NCI-H774 (cell line): ENCODE data around the gene PARVA.

ENCODE experiments used
- DNase-seq: peaks from one replicate; lab custom pipeline; 2025; lab: John Stamatoyannopoulos, UW

The PARVA gene

DNA sequence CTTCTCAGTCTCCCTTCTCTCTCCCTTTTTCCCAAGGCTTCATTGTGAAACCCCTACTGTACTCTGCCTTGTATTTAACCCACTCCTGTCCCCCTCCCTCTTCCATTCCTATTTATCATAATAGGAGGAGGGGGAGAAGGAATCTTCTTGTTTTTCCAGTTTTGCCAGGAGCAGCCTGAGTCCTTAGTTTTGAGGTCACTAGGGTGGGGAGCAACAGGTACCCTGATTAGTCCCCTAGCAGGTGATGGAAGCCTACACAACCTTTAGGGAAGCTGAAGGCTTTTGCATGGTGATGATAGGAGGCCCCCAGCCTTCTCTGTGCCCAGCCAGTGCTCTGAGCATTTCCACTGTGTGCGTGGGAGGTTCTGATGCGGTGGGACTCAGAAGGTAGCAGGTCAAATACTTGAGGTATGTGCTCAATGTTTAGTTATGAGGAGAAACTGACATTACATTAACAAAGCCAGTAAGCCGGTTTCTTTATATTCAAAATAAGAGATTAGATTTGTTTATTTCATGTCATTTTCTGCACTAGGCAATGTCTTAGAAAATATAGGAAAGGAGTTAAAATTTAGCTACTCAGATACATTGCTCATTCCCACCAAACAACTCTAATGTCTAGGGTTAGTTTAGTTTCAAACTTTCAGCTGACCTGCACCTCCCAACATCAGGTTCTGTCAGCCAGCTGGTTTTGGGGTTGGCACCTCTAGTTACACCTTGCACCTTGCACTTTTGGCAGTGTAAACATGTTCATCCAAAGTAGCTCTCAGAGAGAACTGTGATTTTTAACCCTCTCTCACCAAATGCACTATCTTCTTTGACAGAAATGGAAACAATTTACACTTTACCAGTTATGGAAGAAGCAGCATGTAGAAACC, 26.0 kb downstream of the PARVA start:
- DNase-seq: no peak

DNA sequence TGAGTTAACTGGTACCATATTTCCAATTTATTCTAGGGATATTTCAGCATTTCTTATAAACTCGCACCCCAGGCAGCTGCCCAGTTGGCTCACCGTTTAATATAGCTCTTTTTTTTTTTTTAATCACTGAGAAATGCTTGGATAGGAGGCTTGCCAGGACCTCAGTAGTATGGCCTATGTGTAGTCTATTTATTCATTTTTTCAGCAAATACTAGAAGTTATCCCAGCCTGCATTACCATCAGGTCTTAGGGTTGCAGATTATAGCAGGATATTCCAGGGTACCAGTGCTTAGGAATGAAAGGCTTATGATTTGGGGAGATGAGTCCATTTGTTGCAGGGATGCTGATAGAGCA, 26.6 kb downstream of the PARVA start:
- DNase-seq: no peak

DNA sequence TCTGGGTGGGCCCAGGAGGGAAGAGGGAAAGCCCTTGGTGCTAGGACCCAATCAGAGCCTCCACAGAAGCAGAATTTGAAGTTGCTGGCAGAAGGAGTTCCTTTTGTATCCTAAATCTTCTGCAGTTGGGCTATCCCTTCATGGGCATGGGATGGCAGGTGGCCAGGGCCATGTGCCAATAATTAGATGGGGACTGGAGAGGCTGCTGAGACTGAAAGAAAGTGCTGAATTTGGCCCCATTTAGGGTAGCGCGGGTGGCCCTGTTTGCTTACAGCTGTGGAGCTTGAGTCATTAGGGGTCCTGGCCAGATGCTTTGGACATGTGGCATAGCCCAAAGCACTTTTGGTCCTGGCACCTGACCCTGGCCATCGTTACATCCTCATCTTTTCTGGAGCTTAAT, 27.1 kb downstream of the PARVA start:
- DNase-seq: no peak

DNA sequence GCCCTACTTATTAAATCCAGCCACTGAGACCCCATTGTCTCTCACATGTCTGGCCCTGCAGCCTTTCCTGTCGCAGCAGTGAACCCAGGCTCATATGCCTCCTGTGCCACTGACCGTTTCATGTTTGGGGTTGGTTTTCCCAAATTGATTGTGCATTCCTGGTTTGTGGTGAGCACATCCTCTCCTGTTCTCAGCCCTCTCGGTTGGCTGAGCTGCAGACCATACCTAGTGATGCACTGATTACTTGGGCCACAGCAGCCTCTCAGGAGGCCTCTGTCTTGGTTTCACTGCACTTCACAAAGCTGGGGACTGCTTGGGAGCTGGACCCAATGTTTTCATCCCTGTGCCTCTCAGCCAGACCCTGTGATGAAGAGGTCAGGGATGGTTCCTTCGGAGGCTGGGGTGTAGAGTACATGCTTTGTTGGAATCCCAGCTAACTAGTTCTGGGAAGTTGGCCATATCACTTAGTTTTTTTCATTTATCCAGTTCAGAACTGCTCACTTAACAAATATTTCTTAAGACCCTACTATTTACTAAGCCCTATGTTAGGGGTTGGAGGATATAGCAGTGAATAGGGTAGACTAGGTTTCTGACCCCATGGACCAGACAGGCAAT, 30.9 kb downstream of the PARVA start:
- no peak for DNase-seq

DNA sequence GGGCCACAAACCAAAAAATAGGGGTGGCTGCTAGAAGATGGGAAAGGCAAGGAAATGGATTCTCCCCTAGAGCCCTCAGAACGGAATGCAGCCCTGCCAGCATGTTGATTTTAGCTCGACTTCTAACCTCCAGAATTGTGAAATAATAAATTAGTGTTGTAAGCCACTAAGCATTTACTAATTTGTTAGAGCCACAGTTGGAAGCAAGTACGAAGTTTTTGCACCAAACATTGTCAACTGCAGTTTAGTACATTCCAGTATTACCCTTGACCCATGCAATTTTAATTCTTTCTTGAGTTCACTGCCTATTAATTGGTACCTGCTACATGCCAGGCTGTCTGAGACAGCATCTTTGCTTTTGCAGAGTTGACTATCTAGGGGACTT, 32.2 kb downstream of the PARVA start:
- DNase-seq: no peak

- no peak for DNase-seq
Observed at GRCh38 chr11:12410006-12410728, 32.8 kb downstream of the PARVA start.

DNA sequence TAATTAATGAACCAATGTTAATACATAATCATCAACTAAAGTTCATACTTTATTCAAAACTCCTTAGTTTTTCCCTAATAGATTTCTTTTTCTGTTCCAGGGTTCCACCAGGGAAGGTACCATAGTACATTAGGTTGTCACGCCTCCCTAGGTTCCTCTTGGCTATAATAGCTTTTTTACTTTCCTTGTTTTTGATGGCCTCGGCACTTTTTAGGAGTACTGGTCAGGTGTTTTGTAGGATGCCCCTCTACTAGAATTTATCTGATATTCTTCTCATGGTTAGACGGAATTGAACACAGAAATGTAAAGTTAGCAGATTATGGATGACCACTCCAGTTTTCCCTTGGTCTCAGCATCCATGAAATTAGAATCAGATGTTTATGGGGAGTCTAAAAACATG, 34.0 kb downstream of the PARVA start:
- DNase-seq: no peak

DNA sequence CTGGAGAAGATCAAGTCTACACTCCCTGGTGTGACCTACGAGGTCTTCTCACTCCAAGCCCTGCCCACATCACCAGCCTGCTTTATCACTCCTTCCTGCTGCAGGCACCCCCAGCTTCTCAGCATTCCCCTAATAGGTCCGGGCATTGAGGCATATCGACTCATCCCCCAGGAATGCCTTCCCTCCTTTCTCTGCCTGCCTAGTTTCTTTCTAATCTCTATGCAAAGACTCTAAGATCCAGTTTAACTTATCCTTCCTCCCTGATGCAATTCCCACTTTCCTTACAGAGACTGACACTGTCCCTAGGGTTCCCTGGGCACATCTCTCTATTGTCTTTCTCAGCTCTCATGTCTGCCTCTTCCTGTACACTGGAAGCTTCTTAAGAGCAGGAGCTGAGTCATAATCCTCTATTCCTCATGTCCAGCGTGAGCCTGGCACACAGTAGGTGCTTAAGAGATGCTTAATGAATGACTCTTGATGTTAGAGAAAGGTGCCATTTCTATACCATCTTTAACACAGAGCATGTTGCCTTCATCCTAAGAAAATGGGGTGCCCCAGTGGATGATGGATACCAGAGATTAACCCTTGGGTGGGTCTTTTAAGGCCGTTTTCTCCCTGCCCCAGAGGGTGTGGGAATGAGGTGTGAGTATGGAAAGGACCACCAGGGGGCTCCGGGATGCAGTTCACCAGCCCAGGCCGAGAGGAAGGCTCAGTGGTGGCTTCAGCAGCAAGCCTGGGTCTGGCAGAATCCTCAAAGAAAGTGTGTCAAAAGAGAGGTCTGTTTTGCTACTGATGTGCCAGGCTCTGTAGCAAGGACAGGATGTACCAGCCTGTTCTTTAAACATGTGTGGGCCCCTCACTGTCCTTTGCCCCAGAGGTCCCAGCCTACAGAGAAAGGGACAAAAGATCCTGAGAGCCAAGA, 34.7 kb downstream of the PARVA start:
- no peak for DNase-seq

GRCh38 chr11:12413141-12414052, 36.0 kb downstream of the PARVA start:
- DNase-seq: no peak

DNA sequence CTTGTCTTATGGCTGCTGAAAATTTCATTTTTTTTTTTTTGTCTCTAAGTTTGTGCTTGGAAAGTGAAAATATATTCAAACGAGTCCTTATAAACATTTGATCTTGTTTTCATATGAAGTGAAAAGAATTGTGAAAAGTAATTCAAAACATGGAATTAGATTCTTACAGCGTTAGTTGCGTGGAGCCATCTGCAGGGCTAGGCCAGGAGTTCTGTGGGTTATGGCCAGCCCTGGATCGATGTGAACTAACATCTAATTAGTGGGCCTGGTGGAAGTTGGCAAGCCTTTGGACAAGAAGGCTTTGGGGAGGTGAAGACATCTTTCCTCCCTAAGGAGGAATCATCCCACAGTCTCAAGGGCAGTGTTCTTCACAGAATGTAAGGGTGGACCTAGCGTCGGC, 37.2 kb downstream of the PARVA start:
- no peak for DNase-seq

DNA sequence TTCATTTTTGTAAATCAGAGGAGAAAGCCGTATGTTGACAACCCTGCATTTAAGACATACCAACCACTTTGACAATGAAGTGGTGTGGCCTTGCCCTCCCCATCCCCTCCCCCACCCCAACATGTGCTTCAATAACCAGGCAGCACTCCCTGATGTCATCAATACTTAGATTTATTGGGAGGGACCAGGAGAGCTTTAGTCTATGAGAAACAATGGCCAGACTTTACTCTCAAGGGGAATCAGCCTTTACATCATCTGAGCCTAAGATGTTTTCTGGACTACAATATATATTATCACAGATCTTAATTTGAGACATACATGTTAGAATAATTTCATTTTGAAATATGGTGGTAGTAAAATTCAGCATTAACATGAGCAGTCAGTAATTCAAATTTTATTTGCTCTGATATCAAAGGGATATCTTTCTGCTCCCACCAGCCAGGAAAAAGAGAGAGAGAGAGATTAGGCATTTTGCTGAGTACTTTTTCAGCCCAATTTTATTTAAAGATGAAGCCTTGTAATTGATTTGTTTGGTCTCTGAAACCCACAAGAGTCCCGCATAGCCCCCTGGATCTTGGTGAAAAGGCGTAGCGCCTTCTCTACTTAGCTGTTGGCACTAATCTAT, 38.1 kb downstream of the PARVA start:
- DNase-seq: no peak

DNA sequence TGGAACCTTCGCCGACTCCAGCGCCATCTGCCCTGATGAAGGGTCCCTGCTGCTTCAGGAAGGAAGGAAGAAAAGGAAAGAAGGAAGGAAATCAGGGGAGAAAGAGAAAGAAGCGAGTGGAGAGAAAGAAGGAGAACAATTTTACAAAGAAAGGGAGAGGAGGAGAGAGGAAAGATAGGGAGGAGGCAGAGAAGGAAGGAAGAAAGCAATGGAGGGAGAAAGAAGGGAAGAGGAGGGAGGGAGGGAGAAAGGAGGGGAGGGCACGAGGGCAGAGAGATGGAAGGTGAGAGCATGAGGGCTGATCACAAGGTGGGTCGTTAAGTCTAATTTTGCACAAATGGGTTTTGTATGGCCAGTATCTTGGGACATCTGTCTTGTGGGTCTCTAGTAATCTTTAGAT, 39.2 kb downstream of the PARVA start:
- no peak for DNase-seq

GRCh38 chr11:12417691-12418611, 40.6 kb downstream of the PARVA start:
- DNase-seq: no peak

DNA sequence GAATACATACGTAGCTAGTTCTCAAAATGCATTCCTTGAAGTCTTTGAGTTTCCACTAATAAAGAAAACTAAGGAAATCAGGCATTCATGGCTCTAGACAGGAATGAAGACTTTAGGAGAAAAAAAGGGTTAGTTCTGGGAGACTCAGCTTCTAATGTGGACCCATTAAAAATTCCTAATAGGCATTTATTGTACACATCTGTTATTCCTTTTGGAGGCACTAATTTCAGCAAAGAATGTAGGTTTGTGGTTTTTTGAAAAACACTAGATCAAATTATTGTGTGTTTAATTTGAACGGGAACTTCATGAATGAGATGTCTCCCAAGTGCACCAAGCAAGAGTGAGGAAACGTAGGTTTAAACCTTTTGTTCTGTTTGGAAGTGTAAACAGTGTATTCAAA, 42.7 kb downstream of the PARVA start:
- DNase-seq: no peak

GRCh38 chr11:12420706-12421105, 43.3 kb downstream of the PARVA start:
- no peak for DNase-seq

DNA sequence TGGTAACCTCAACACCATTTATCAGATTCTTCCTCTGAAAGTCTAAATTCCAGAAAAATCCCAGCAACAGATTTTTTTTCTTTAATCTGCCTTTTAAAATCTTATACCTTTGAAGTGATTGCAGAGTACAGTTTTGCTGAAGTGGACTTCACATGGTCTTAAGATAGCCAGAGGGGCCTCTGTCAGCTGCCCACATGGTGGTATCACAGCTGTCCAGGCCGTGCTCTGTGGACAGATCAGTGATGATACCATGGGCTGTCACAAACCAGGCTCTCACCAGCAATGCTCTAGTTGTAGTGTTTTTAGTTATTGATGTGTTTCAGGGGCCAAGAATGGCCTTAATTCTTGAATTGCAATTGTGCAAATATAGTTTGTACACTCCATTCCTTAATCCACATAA, 44.0 kb downstream of the PARVA start:
- DNase-seq: no peak

GRCh38 chr11:12426176-12426575, 48.8 kb downstream of the PARVA start:
- DNase-seq: no peak

- DNase-seq: no peak
Observed at GRCh38 chr11:12429155-12429554, 51.8 kb downstream of the PARVA start.

GRCh38 chr11:12430351-12430750, 53.0 kb downstream of the PARVA start:
- no peak for DNase-seq
